GM18867 (cell line): ENCODE results near the gene JKAMP.
A peak's percentile ranks its signal among the peaks of the same experiment; 100 is the strongest.
"Not testable (repeated sequence)": the region's sequence is repeated elsewhere in the genome, so short reads cannot be mapped to it uniquely, and the experiment has no call there.

ENCODE experiments used
- ATAC-seq: cut with Tn5 transposase; IDR thresholded peaks from one replicate; pipeline ENCODE4 v1.9.1; 2021; ENCODE audit warnings: mild to moderate bottlenecking, moderate library complexity; ENCODE audit not compliant: unreplicated experiment

The JKAMP gene, protein sequence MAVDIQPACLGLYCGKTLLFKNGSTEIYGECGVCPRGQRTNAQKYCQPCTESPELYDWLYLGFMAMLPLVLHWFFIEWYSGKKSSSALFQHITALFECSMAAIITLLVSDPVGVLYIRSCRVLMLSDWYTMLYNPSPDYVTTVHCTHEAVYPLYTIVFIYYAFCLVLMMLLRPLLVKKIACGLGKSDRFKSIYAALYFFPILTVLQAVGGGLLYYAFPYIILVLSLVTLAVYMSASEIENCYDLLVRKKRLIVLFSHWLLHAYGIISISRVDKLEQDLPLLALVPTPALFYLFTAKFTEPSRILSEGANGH

DNA sequence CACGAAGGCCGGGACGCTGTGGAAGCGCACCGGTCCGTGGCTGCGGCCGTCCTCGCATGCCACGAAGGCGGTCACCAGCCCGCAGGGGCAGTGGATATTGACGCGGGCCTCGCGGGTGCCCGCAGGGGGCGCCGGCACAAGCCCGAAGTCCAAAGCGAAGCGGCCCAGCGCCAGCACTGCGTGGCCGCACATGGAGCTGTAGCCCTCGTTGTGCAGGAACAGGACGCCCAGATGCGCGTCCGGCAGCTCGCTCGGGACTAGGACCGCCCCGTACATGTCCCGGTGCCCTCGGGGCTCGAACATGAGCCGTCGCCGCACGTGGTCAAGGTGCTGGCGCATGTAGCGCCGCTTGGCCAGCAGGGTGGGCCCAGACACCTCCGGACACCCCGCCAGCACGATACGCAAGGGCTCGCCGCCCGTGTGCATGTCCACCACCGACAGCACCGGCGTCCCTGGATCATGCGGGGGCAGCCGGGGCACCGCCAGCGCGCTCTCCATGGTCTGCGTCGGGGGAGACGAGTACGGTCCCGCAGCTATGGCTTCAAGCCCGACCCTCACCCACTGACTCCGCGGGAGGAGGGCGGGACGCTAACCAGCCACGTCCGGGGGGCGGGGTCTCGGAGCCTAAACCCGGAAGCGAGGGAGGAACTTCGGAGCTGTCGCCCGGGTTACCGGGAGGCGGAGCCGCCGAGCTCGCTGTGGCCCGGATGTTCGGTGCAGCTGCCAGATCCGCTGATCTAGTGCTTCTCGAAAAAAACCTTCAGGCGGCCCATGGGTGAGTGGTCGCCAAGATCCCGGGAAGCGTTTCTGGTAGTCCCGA, at the start of gene JKAMP, which contains the start of gene L3HYPDH:
Gene JKAMP, plus strand, starts transcription at position 699 of the 820 bp plus-strand sequence. Its CDS starts 73 bp downstream, at position 772.
Gene L3HYPDH, minus strand, starts transcription at position 590 of the 820 bp plus-strand sequence. Its CDS starts 92 bp downstream, at position 498.
- peak; percentile 91 for ATAC-seq

DNA sequence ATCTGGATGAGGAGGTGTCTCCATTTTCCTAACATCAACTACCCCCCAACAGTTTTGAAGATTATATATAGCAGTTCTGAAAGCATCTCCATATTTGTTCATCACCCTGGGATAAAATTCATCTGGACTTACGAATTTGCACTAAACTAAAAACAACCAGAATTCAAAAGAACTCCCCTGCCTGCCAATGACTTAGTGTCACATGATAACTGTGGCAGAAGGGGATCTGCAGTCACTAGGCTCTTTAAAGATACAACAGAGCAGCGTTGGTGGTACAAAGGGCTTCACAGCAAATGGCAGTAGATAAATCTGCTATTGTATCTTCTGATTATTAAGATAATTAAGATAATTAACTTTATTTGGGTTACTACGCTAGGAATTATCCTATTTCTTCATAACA, 49.2 kb upstream of the JKAMP start:
- ATAC-seq = no peak

DNA sequence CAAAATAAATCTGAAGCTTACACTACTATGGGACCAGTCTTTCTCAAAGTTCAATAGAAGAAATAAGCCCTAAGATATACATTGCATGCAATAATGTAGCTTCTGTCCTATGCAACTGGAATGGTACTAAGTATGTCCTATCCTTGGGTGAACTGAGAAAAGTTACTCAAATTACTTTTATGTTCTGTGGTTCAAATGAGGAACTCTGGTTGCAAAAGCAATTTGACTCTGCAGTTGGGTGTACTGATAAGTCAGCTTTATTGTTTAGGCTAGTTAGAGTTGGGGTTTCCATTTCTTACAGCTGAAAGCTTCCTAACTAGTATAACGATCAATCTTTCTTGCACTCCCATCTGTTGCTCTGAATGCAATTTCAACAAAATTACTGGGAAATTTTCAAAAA, 48.3 kb upstream of the JKAMP start:
- no peak for ATAC-seq

DNA sequence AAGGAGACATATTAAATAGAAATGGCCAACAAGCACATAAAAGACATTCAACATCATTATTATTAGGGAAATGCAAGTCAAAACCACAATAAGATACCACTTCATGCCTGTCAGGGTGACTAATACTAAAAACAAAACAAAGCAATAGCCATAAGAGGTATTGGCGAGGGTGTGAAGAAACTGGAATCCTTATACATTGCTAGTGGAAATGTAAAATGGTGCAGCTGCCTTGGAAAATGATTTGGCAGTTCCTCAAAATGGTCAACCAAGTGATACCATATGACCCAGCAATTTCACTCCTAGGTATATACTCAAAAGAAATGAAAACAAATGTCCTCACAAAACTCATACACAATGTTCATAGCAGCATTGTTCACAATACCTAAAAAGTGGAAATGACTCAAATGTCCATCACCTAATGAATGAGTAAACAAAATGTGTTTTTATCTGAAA, 46.1 kb upstream of the JKAMP start:
- ATAC-seq = no peak

DNA sequence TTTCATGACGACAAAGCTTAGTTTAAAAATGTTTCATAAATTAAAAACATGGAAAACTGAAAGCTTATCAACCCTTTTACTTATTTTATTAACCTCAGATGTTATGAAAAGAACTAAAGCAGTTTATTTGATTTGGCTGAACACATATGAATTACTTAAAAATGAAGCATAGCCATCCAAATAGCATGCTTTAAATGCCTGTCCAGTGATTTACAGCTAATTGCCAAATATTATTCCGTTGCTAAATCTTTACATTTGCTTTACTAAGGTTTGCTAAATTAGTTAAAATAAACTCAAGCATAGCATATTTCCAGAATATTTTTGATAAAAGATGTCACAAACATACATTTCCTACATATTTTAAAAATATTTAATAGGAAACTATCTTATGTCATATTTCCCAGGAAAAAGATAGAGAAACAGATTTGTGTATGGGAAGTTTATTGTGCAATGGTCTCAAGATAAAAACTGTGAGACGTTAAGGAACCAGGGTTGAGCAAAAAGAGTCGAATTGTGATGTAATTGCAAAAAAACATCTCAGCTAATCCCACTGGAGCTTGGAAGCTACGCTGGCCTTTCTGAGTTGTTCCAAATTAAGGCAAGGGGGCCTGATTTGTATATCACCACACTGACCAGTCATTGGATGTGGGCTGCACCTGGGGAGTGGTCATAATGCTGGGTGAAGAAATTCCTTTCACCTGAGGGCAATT, 44.9 kb upstream of the JKAMP start:
- no peak for ATAC-seq

DNA sequence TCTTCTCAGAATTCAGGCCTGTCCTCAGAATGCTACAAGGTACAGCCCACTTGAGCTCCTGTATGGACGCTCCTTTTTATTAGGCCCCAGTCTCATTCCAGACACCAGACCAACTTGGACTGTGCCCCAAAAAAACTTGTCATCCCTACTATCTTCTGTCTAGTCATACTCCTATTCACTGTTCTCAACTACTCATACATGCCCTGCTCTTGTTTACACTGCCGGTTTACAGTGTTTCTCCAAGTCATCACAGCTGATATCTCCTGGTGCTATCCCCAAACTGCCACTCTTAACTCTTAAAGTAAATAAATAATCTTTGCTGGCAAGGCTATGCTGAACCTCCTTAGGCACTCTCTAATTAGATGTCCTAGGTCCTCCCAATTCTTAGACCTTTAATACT, 35.6 kb upstream of the JKAMP start:
- not testable (repeated sequence) for ATAC-seq

DNA sequence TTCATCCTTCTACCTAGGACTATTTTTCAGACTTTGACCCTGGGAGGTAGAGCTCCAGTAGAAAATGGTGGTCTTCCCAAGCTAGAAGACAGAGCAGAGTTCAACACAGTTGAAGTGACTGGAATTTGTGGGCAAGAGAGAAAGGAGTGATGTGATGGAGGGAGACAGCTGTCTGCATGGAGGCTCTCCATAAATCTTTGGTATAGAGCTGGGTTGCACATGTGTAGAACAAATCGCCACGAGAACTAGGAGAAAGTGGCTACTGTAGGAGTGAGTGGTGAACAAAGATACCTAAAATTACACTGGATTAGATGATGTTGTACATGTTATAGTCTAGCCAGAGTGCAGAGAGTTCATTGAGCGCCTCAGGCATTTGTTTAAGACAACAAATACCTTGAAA, 33.6 kb upstream of the JKAMP start:
- ATAC-seq = no peak

DNA sequence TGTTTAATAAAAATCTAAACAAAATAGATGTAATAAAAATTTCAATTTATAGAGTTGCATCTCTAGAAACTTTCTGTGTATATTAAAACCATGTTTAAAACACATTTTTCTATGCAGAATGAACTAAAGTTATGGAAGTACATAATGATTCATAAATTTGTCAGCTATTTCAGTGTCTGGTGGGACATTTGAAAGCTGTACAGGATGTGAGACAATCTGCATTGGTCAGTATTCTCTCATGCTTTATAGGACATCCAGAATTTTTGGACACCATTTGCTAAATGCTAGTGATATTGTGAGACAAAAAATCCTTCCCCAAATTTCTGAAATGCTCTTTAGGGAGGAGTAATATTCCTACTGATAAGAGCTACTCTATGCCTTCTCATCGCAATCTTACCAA, 32.5 kb upstream of the JKAMP start:
- no peak for ATAC-seq

DNA sequence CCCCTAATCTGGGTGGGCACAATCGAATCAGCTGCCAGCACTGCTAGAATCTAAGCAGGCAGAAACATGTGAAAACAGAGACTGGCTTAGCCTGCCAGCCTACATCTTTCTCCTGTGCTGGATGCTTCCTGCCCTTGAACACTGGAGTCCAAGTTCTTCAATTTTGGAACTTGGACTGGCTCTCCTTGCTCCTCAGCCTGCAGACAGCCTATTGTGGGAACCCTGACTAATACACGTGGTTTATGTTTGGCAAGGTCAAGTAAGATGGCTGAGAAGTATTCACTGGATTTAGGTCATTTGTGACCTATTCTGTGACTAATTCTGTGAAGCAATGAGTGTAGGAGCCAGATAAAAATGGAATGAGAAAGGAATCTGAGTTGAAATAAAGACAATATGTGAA, 30.2 kb upstream of the JKAMP start:
- no peak for ATAC-seq

DNA sequence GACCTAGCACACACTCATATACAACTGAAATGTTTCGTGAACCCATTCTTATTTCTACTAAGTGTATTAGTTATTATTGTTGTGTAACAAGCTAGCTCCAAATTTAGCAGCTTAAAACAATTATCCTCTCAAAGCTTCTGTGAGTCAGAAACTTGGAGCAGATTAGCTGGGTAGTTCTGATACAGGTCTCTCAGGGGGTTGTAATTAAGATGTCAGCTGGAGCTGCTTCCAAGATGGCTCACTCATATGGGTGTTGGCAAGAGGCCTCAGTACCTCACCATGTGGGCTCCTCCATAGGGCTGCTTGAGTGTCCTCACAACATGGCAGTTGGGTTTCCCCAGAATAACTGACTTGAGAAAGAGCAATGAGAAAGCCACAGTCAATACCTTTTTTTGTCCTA, 28.9 kb upstream of the JKAMP start:
- no peak for ATAC-seq

DNA sequence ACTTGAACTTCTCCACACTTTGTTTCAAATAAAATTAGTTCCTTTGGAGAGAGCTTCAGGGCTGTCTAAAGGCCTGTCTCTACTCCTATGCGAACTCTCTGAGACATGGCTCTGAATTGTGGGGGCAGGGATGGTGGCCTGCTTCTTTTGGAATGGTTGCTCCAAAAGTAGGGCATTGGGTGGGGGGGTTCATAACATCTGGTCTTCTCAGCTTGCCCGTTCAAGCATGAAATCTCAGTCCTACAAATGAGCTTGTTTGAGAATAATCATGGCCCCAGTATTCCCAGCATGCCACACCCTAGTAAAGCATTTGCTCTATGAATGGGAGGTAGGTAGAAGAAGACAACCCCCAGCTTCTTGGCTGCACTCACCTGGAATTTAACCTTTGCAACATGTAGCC, 25.8 kb upstream of the JKAMP start:
- ATAC-seq = no peak

DNA sequence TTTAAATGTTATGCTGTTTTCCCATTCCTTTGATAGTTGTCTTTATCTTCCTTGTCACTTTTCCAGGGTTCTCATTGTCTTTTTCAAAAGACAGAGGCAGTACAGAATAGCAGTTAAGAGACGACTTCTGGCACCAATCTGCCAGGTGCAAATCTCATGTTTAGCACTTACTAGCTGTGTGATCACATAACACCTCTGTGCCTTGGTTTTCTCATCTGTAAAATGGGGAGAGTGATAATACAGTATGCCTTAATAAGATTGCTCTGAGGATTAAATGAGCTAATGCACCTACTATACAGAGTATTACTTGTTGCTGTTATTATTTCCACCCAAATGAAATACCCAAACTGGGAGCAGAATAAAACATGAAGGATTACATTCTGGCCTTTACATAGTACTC, 23.9 kb upstream of the JKAMP start:
- no peak for ATAC-seq

DNA sequence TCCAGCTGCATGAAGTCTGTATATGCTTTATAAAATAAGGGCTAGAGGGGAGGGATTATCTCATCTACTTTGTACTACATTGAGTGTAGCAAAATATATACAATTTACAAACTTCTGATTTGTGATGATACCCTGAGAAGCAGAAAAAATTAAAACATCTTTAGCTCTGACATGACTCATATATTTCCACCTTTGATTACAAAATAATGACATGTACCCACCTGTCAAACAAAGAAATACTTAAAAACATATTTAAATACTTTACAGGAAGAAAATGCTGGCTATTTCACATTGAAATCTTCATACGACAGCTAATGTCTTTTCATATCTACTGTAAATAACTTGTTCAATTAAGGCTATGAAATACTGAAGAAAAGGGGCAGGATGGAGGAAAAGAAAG, 22.4 kb upstream of the JKAMP start:
- no peak for ATAC-seq

DNA sequence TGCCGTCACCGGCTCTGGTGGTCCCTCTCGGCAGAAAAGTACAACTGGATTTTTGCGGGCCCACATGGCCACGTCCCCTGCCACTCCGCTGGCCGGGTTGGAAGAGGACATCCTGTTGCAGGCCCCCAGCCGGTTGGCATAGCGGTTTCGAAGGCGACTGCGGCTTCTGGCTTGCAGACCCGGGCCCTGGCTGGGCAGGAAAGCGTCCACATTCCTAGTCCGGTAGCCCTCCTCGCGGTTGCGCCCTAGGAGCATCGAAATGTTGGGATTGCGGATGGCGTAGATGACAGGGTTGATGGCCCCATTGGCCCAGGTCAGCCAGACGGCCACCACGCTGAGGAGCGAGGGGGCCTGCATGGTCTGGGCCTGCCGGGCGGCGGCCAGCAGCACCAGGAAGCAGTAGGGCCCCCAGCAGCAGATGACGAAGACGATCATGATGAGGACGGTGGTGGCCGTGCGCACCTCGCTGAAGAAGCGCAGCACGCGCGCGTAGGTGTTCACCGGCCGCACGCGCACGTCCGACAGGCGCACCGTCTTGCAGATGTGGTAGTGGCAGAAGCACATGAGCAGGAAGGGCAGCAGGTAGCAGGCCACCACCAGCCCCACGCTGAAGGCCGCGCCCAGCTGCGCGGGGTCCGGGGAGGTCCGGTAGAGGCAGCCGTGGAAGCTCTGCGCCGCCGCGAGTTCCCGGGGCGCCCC, 20.4 kb upstream of the JKAMP start:
- peak; percentile 21 for ATAC-seq

DNA sequence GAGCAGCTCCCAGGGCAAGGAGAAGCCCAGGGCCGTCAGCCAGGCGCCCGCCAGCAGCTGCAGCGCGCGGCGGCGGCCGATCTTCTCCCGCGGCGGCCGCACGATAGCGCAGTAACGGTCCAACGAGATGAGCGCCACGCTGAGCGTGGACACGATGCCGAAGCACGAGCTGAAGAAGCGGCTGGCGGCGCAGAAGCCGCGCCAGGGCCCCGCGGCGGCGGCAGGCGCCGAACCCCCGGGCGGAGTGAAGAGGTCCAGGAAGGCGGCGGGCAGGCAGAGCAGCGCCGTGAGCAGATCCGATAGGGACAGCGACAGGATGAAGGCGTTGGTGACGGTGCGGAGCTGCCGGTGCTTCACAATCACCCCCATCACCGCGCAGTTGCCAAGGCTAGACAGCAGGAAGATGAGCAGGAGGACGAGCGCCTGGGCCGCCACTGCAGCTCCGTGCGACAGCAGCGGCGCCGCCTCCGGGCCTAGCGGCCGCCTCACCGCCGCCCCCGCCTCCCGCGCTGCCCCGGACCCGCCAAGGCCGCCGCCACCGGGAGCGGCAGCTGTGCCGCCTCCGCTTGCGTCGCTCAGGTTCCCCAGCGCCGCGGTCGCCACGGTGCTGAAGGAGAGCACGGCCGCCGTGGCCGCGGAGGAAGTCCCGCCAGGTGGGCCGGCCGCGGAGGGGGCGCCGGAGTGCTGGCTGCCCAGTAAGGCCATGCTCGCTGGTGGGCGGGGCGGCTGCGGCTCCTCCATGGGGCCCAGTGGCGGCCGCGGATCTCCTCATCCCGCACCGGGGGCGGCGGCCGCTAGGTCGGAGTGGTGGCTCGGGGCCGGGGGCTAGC, 19.6 kb upstream of the JKAMP start:
- peak; percentile 68 for ATAC-seq

DNA sequence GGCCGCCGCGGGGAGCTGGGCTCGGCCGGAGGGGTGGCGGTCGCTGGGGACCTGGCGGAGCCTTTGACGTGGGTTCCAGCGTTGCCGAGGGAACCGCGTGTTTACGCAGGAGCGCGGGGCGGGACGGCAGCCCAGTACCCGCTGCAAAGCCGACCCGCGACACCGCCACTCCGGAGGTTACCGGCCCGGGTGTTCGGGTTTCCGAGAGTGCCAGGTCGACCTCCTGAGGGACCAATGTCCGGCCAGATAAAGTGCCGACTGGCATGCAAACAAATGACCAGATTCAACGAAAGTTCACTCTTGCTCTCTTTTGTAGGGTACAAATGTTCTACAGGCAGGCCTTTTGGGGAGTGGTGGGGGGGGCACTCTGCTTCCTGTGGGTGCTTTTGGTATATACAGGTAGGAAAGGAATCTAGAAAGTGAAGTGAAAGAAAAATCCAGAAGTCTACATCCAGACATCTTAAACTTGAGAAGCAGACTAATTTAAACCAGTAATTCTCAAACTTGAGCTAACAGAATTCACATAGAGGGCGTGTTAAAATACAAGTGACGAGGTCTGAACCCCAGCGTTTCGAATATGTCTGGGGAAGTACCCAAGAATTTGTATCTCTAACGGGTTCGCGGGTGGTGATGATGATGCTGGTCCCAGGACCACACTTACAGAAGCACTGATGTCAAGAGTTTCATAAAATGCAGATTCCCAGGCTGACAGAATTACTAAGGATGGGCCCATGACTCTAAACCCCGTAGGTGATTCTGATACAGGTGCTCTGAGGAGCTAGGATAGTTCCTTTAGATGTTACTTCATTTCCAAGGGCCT, 18.8 kb upstream of the JKAMP start, which contains the start of gene GPR135:
Gene GPR135, minus strand, starts transcription at position 65 of the 820 bp plus-strand sequence. CDS start 154 bp downstream, outside the sequence.
- ATAC-seq = peak; percentile 44

DNA sequence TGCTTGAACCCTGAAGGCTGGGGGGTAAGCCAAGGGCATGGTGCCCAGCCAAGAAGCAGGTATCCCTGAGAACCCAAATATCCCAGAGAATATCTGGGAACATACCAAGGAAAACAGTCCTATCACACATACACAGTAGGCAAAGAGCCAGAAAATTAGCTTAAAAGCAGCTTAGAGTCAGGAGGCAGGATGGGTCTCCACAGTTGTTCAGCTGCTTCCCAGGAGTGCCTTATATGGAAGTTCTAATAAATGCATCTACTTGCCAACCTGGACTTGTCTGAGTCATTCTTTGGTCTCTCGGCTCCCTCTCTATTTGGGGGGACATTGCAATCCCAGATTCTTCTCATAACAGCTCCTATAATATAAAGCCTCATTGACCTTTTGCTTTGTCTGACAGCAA, 10.1 kb upstream of the JKAMP start:
- no peak for ATAC-seq

DNA sequence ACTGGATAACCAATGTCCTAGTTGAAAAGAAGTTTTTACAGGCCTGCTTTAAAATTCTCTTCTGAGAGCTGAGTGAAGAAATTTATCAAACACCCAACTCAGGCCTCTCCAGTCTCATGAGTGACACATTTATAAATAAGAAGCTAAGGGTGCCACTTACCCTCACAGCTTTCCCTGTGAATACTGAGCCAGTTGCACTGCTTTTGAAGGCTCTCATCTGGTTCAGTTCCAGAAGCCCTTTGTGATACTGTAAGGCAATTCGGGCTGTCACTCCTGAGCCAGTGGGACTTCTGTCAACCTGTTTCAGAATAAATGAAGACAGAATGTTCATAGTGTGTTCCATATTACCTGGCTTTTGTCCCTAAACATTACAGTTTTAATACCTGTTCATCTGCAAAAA, 8.6 kb upstream of the JKAMP start:
- ATAC-seq = no peak

DNA sequence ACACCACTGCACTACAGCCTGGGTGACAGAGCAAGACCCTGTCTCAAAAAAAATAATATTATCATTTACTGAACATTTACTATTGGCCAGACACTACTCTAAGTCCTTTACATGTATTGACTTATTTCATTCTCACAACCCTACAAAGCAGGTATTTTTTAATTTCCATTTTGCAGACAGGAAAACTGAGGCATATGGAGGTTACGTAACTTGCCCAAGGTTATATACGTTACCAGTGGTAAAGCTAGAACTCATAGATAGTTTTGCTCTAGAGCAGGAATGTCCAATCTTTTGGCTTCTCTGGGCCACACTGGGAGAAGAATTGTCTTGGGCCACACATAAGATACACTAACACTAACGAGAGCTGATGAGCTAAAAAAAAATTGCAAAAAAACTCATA, 5.8 kb upstream of the JKAMP start:
- no peak for ATAC-seq
